ENCODE results near the gene UVRAG.

UVRAG gene

GRCh38 chr11:75814677-75815344 is at the start of gene UVRAG:
TSS of gene UVRAG (plus strand) at chr11:75815210. CDS start at chr11:75815408, 198 bp downstream.
- peak; percentile 99 for DNase-seq

GRCh38 chr11:75766443-75767227 is 48.4 kb upstream of the UVRAG start:
- no peak for DNase-seq

DNA sequence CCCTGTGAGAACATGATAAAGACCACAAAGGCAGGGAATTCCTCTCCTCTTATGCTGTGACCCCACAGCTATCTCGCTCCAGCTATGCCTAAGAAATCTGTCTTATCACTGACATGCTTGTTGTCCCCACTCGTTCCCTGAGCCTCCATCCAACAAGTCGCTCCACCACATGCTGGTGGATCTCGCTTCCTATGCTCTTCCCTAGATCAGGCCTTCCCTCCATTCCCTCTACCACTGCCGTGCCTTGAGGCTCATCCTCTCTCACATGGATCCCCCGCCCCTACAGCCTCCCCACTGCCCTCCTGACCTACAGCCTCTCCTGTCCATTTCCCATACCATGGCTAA is 47.8 kb upstream of the UVRAG start:
- DNase-seq, result no peak

DNA sequence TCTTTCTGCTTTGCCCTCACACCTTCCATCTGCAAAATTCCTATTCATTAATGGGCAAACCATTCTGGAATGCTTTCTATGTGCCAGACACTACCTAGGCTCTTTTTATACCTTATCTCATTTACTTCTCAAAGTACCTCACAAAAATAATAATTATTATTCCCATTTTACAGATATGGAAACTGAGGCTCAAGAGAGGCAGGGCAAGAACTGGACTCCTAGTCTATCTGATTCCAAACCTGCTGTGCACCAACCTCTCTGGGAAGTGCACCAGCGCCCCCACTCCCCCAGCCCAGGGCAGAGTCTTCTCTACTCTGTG is 47.3 kb upstream of the UVRAG start:
- no peak for DNase-seq

DNA sequence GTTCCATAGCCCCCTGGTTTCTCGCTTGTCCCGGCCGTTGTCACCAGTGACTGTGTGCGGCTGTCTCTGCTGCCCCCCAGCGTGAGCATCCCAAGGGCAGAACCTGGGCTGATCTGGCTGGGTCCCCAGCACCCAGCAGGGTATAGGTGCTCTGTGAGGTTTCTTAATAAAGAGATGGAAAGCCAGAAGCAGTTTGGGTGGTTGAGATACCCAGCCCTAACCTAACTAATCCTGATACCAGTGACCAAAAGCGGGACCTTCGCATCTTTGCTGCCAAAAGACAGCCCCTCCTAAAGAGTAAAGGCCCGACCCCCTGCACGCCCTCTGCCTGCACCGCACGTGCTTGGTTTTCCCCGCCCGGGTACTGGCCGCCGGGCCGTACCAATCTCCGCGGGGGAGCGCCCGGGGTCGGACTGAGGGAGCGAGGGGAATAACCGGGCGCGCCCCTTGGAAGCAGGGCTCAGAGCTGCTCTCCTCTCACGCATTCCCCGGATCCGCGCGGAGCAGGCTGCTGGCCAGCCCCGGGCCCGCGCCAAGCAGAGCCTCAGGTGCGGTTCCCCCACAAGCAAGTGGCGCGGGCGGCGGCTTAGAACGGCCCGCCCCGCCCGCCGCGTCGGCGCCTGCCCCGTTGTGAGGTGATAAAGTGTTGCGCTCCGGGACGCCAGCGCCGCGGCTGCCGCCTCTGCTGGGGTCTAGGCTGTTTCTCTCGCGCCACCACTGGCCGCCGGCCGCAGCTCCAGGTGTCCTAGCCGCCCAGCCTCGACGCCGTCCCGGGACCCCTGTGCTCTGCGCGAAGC is 46.7 kb upstream of the UVRAG start, which contains the start of gene DGAT2:
Gene DGAT2 (plus strand): TSS at position 667 of the 797 bp plus-strand sequence. CDS start 214 bp downstream, outside the sequence.
- DNase-seq, result peak; percentile 91

DNA sequence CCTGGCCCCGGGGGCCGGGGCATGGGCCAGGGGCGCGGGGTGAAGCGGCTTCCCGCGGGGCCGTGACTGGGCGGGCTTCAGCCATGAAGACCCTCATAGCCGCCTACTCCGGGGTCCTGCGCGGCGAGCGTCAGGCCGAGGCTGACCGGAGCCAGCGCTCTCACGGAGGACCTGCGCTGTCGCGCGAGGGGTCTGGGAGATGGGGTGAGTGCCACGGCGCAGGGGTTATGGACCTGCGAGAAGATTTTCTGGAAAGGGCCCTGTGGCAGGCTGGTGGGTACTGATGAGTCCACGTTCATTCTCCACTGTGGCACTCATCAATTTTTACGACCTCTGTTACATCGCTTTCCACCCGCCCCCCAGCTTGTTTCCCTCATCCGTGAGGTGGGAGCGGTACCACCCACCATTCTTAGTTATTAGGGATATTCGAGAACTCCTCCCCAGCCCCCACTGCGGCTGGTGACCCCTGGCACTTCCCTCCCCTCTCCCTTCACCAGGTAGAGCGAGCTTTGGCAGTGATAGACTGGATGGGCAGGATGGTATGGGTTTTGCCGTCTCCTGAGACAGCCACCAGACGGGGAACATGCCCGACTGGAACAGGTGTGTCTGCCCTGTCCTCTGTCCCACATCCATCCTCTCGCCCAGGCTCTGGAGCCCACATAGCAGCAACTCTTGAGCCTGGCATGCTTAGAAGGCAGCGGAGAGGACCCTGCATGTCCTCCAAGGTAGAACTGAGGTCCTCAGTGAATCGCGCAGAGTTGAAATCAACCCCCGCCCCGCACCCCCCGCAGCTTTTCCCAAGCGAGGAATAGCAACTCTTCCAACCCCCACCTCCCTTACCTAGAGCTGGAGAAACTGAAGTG is 45.9 kb upstream of the UVRAG start:
- DNase-seq, result peak; percentile 64

GRCh38 chr11:75770102-75770501 is 44.9 kb upstream of the UVRAG start:
- DNase-seq, result no peak

- DNase-seq, result no peak
Measured at GRCh38 chr11:75771646-75772410, 43.2 kb upstream of the UVRAG start.

DNA sequence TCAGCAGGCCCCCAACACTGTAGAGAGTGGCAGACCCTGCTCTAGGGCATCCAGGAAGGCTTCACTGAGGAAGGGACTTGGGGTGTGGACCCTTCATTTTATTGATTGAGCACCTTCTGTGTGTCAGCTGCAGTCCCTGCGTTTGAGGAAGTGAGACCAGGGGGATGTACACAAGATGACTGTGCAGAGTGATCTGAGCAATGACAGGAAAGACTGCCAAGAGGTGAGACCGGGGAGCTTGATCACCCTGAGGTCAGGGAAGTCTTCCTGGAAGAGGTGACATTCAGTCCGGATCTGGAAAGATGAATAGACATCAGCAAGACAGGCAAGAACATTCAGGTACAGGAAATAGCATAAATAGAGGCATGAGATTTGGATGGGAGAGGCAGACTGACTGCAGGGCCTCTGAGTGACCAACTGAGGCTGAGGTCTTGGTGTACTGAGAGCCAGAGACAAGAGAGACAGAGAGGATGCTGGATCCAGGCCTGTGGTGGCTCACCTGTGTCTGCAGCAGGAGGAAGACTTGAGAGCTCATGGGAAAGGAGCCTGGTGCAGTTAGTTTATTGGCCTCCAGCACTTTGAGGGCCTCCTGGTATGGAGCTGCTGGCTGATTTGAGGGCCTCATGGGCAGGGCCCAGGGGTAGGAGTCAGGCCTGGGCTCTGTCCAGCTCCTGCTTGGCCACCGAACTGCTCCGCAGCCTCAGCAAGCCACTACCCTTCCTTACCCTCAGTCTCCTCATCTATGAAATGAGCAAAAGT is 41.2 kb upstream of the UVRAG start:
- DNase-seq, result no peak

DNA sequence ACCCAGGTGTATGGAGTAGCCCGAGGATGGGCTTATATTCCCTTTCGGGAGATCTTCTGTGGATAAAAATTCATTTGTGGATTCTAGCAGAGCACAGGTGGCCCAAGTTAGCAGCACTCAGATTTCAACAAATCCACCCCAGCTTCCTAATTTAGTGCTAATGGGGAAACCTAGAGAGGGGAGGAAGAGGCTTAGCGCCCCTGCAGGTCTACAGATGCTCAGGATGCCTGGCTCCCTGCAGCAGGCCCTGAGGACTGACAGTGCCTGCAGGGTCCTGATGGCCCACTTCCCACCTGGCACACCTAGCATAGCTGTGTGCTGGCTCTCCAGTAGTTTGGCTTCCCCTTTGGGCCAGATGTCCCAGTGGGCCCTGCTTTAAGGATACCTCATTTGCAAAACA is 40.0 kb upstream of the UVRAG start:
- no peak for DNase-seq

DNA sequence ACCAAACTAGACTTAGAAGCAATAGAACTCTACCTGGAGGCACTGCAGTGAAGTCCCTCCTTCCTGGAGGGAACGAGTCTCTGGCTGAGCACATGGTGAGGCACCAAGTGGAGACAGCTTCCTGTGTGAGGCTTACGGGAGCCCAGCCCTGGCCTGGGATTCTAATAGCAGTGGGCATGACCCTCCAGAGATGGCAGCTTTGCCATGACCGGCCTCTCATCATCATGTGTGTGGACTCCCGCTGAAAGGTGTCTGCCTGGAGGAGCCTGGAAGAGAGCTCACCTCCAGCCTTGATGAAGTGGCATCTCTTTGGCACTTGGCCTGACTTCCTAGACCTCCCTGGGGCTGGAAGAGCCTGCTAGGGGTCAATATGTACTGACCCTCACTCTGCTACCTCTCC is 38.5 kb upstream of the UVRAG start:
- DNase-seq, result no peak

DNA sequence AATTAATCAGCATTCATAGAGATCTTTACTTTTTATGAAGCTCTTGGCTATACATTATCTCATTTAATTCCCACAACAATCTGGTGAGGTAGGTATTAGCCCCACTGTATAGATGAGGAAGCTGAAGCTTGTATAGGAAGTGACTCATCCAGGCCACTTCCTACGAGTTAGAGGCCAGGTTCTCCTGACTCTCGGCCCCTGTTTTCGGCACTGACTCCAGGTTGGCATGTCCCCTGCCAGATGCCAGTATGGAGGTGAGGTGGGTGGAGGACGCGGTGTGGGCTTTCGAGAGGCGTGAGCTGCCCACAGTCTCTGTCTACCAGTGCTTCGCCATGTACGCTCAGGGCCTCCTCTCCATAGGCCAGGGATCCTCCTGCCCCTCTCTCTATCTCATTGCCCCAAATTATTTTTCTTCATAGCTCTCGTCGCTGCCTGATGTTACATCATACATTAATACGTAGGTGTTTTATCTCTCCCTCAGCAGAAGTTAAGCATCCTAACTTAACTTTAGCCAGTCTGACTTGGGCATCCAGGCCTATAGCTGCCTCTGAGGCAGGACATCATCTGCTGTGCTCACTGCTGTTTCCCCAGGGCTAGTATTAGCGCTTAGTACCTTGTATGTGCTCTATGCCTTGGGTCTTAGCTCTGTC is 37.4 kb upstream of the UVRAG start:
- no peak for DNase-seq

DNA sequence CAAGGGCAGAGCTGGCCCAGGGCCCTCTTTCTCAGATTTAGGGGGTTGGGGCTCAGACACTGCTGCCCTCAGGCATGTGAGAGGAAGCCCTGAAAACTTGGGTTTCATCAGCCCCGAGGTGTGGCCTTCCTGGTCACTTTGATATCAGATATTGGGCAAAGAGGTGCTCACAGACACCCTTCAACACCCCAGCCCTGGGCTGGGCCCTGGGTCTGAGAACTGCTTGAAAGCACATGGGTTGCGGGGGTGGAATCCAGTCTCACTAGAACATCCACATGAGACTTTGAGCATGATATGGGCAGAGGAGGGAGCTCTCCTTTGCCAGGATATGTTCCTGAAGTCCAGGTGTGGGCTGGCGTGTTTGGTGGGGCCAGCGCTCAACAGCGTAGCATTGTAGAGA is 36.0 kb upstream of the UVRAG start:
- DNase-seq, result no peak

DNA sequence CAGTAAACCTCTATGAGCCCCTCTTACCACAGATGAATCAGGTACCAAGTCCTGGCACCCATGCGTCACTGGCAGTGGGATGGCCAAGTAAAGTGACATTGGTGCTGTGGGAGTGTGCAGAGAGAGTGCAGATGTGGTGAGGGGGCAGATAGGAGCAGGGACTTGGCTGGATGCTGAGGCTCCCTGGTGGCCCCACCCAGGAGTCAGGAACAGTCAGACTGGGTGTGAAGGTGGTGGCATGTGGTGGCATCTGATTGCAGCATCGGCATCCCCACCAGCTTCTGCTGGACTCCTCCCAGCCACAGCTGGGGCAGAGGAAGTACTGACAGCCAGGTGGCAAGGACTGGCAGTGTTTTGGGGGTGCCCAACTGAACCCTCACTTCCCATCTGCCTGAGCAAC is 35.0 kb upstream of the UVRAG start:
- DNase-seq, result no peak

- no peak for DNase-seq
Measured at GRCh38 chr11:75780888-75781287, 34.1 kb upstream of the UVRAG start.

DNA sequence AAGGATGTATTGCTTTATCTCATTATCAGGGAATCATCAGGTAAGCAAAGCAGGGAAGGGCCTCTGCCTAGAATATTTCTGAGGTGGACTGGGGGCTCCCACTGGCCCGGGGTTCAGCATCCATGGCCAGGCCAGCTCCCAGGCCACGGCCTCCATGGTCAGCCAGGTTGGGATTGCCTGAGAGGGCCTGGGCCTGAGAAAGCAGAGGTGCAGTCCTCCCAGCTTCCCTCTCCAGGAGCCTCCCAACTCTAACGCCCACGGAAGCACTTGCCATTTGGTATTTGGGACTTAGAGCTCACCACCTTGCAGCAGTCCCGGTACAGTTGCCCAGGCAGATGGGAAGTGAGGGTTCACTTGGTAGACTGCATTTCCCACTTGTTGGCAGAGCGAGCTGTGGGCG is 33.7 kb upstream of the UVRAG start:
- DNase-seq, result no peak

- no peak for DNase-seq
Measured at GRCh38 chr11:75781831-75782230, 33.2 kb upstream of the UVRAG start.

GRCh38 chr11:75782540-75783263 is 32.3 kb upstream of the UVRAG start:
- no peak for DNase-seq

GRCh38 chr11:75783416-75784084 is 31.5 kb upstream of the UVRAG start:
- no peak for DNase-seq
